B cell (primary cell): Measurements from ENCODE around the gene MED12L. TPM values are rescaled to one million over a fixed set of nuclear protein-coding genes. Genes with fewer than 3 reads are reported as not detected.
A peak's percentile ranks its signal among the peaks of the same experiment; 100 is the strongest.

ENCODE experiments used
- ATAC-seq: fragments of 200-7000 bp; cut with Tn5 transposase; one replicate; pipeline ENCODE4 v1.10.0; 2021; ENCODE audit warnings: low read depth, mild to moderate bottlenecking, moderate number of reproducible peaks, moderate library complexity
- CTCF ChIA-PET: fragments of 350-600 bp; sonication (Branson Sonifier 250); formaldehyde crosslinking; loops from one replicate; lab custom pipeline; 2021; ENCODE audit warnings: antibody characterized with exemption, inconsistent platforms; lab: Charles Lee
- POLR2A ChIA-PET: fragments of 350-600 bp; sonication (Branson Sonifier 250); formaldehyde crosslinking; loops from one replicate; lab custom pipeline; 2021; ENCODE audit warnings: antibody characterized with exemption; lab: Charles Lee
- DNase-seq: peaks from one replicate; pipeline ENCODE4 v3.0.0; 2013
- H2AFZ ChIP-seq: 2 replicates; pipeline ENCODE4 v1.6.1; 2012; ENCODE audit warnings: mild to moderate bottlenecking, low read depth, low read length; ENCODE audit not compliant: insufficient read depth, poor library complexity, severe bottlenecking
- H3K27ac ChIP-seq, 2 donors: 1 replicate in 1 of 2; 2 replicates in 1 of 2; pipeline ENCODE4 v1.5.1; 2012 to 2013; ENCODE audit warnings: low read length in 2 of 2, mild to moderate bottlenecking in 2 of 2, moderate library complexity in 1 of 2
- H3K27me3 ChIP-seq, 4 experiments: fragments of 200-600 bp in 1 of 4; sonication (generic) in 1 of 4; replicated peaks in 1 of 4; 1 replicate in 2 of 4; 2 replicates in 2 of 4; pipeline versions ENCODE4 v1.6.1 to v1.7.0; 2013 to 2016; ENCODE audit warnings: low read length in 3 of 4, mild to moderate bottlenecking in 2 of 4, mixed read lengths in 1 of 4, moderate library complexity in 1 of 4; ENCODE audit not compliant: insufficient read depth in 4 of 4, control insufficient read depth in 3 of 4; ENCODE audit errors: control extremely low read depth in 1 of 4
- H3K36me3 ChIP-seq, 2 experiments: replicated peaks in 1 of 2; 1 replicate in 1 of 2; 2 replicates in 1 of 2; pipeline versions ENCODE4 v1.6.1 to v1.7.1; 2013; ENCODE audit warnings: low read length in 1 of 2; ENCODE audit not compliant: insufficient read depth in 2 of 2, control insufficient read depth in 1 of 2; ENCODE audit errors: control extremely low read depth in 1 of 2, extremely low read depth in 1 of 2
- H3K4me1 ChIP-seq, 2 donors: fragments of 200-600 bp in 1 of 2; sonication (generic) in 1 of 2; 1 replicate in 1 of 2; 2 replicates in 1 of 2; pipeline versions ENCODE4 v1.5.1 to v1.6.1; 2013 to 2017; ENCODE audit warnings: low read length in 2 of 2; ENCODE audit not compliant: control insufficient read depth in 2 of 2, insufficient read depth in 2 of 2
- H3K4me2 ChIP-seq: replicated peaks from 2 replicates; pipeline ENCODE3; 2012; ENCODE audit warnings: mild to moderate bottlenecking, low read depth, low read length; ENCODE audit not compliant: poor library complexity, severe bottlenecking
- H3K4me3 ChIP-seq, 5 experiments: fragments of 200-600 bp in 1 of 5; sonication (generic) in 1 of 5; 1 replicate in 3 of 5; 2 replicates in 2 of 5; pipeline versions ENCODE4 v1.5.1 to v1.7.0; 2011 to 2016; ENCODE audit warnings: low read length in 4 of 5, mild to moderate bottlenecking in 4 of 5, low read depth in 2 of 5, control low read depth in 1 of 5, moderate library complexity in 1 of 5; ENCODE audit not compliant: insufficient read depth in 1 of 5; ENCODE audit errors: control extremely low read depth in 1 of 5, extremely low read depth in 1 of 5
- H3K79me2 ChIP-seq: fragments of 200-600 bp; sonication (generic); one replicate; pipeline ENCODE4 v1.6.0; 2016; ENCODE audit warnings: low read length; ENCODE audit not compliant: control insufficient read depth, insufficient read depth
- H3K9ac ChIP-seq: fragments of 200-600 bp; sonication (generic); 2 replicates; pipeline ENCODE4 v1.6.1; 2017; ENCODE audit warnings: mild to moderate bottlenecking, low read length, moderate library complexity
- H3K9me3 ChIP-seq, 3 donors: one replicate each; pipeline versions ENCODE4 v1.6.1 to v1.7.1; 2013; ENCODE audit warnings: low read length in 2 of 3; ENCODE audit not compliant: control insufficient read depth in 2 of 3, insufficient read depth in 1 of 3; ENCODE audit errors: control extremely low read depth in 1 of 3
- H4K20me1 ChIP-seq: 2 replicates; pipeline ENCODE4 v1.6.0; 2012; ENCODE audit warnings: mild to moderate bottlenecking, low read length; ENCODE audit not compliant: insufficient read depth, control insufficient read depth, poor library complexity, severe bottlenecking
- H3K27ac Mint-ChIP-seq: one replicate; pipeline ENCODE4 v1.8.0; 2021; ENCODE audit warnings: mixed read lengths
- H3K27me3 Mint-ChIP-seq: one replicate; pipeline ENCODE4 v1.8.0; 2021; ENCODE audit warnings: mixed read lengths
- H3K4me1 Mint-ChIP-seq: one replicate; pipeline ENCODE4 v1.8.0; 2021; ENCODE audit warnings: mixed read lengths
- H3K4me3 Mint-ChIP-seq: one replicate; pipeline ENCODE4 v1.8.0; 2021; ENCODE audit warnings: mixed read lengths
- H3K9me3 Mint-ChIP-seq: one replicate; pipeline ENCODE4 v1.8.0; 2022; ENCODE audit warnings: mixed read lengths; ENCODE audit not compliant: insufficient read depth
- CTCF ChIP-seq: fragments of 200-600 bp; IDR thresholded peaks from one replicate; pipeline ENCODE4 v1.8.0; 2022; ENCODE audit warnings: antibody characterized with exemption, mild to moderate bottlenecking
- EZH2 ChIP-seq: IDR thresholded peaks from 2 replicates; pipeline ENCODE4 v1.6.1; 2012; ENCODE audit warnings: borderline replicate concordance, low read depth, mild to moderate bottlenecking, moderate library complexity, low read length; ENCODE audit not compliant: insufficient read depth, poor library complexity, severe bottlenecking
- WGBS: methylation state at CpG from one replicate; pipeline ENCODE4 v1.1.5; 2013; ENCODE audit warnings: missing lambda C conversion rate; ENCODE audit not compliant: insufficient coverage; 5-methylcytosine and 5-hydroxymethylcytosine counted together
- intact Hi-C: fragments of 100-400 bp; cut with micrococcal nuclease; formaldehyde crosslinking; loops from one replicate; pipeline ENCODE4 v1.10.0; 2022
- polyA plus RNA-seq: library from polyadenylated mRNA; depleted of rRNA; stranded (reverse); fragments of >200 nt; gene quantifications from 2 replicates; pipeline ENCODE4 v1.2.3, GENCODE V29; 2012
- total RNA-seq, 2 donors: library from RNA; stranded (reverse); fragments of 120-200 nt in 1 of 2; gene quantifications; 1 replicate in 1 of 2; 2 replicates in 1 of 2; pipeline versions ENCODE4 v1.2.3 to v1.2.4, GENCODE V29; 2013 to 2022

MED12L gene
- total and polyA plus RNA-seq, 2 donors (not counting 1 experiment from before 2014, with no cell fraction given): 0.07 to 0.30 TPM

GRCh38 chr3:151386056-151386455 lies 300.6 kb downstream of the MED12L start:
- WGBS: 100% methylated on average over 1 of the region's 4 CpGs
- Mint-ChIP-seq H3K4me3 (peak overlapping the region; percentile 2), H3K9me3 (no peaks in the 10 kb centered on the region), H3K27me3 (no peaks in the 10 kb centered on the region), H3K27ac (peak overlapping the region; percentile 86), H3K4me1 (peaks cover 66% of the 10 kb centered on the region)
- intact Hi-C loops: loop anchor here (5.0 to 10.0 kb wide), 3 partner anchors 34 to 1411 kb away; partner anchors contain the start of gene PFN2
- Histone ChIP-seq H3K4me2 (no peak overlapping the region), H3K27me3 (no peaks in the 10 kb centered on the region), H3K4me1 (peaks cover 56 to 63% of the 10 kb centered on the region in 2 donors), H3K79me2 (no peaks in the 10 kb centered on the region), H3K4me3 (no peak overlapping the region), H3K36me3 (no peaks in the 10 kb centered on the region), H2AFZ (peak overlapping the region; percentile 1), H4K20me1 (no peaks in the 10 kb centered on the region), H3K27ac (peak overlapping the region; percentile 8 to 87), H3K9me3 (no peaks in the 10 kb centered on the region), H3K9ac (no peak overlapping the region)
- ATAC-seq (no peak), DNase-seq (no peak)
- ChIA-PET POLR2A (interaction anchor here (0.6 kb wide), 1 partner anchor 623 kb away, joined by 3 read pairs; the partner anchor contains the start of gene SIAH2), CTCF (interaction anchor here (0.6 to 2.5 kb wide), 4 partner anchors 58 to 598 kb away, joined by 3 to 10 read pairs (median 6); no protein-coding TSS in a partner anchor)
- no peak for TF ChIP-seq EZH2

GRCh38 chr3:151387432-151387831 lies 302.0 kb downstream of the MED12L start:
- intact Hi-C loops: loop anchor here (5.0 to 10.0 kb wide), 3 partner anchors 35 to 1413 kb away; partner anchors contain the start of gene PFN2
- no peaks in the 10 kb centered on the region for H3K27me3 Mint-ChIP-seq
- peak; percentile 36 for ATAC-seq
- Histone ChIP-seq H3K9me3 (no peaks in the 10 kb centered on the region), H3K27ac (peak overlapping the region; percentile 64 to 89), H3K27me3 (no peaks in the 10 kb centered on the region), H3K4me2 (peak overlapping the region; percentile 66), H3K36me3 (no peaks in the 10 kb centered on the region), H3K4me3 (peak overlapping the region in 2 of 5 experiments; percentile 19 to 30), H3K79me2 (no peaks in the 10 kb centered on the region), H3K9ac (peak overlapping the region; percentile 45), H4K20me1 (no peaks in the 10 kb centered on the region), H2AFZ (peak overlapping the region; percentile 82), H3K4me1 (peaks cover 49 to 60% of the 10 kb centered on the region in 2 donors)
- ChIA-PET CTCF (interaction anchor here (0.5 to 4.2 kb wide), 6 partner anchors 8 to 452 kb away, joined by 3 to 26 read pairs (median 3); no protein-coding TSS in a partner anchor), POLR2A (interaction anchor here (0.6 kb wide), 1 partner anchor 35 kb away, joined by 3 read pairs; no protein-coding TSS in a partner anchor)
- 61% methylated on average over 4 of the region's 5 CpGs for WGBS
- H3K9me3 Mint-ChIP-seq: no peaks in the 10 kb centered on the region
- H3K4me1 Mint-ChIP-seq: peaks cover 64% of the 10 kb centered on the region
- H3K27ac Mint-ChIP-seq: peak overlapping the region; percentile 98
- peak; percentile 48 for DNase-seq
- no peak for TF ChIP-seq EZH2
- TF ChIP-seq CTCF: no peak
- peak overlapping the region; percentile 84 for H3K4me3 Mint-ChIP-seq
